K562 (cell line): ENCODE data around the gene KRTAP19-8. TPM values are rescaled to one million over a fixed set of nuclear protein-coding genes. Genes with fewer than 3 reads are reported as not detected.

Experiments
- ATAC-seq: fragments of 200-7000 bp; cut with Tn5 transposase; 3 replicates; pipeline ENCODE4 v1.9.1; 2020; ENCODE audit warnings: moderate library complexity
- BruUV-seq: library from RNA; stranded (reverse); fragments of 400-500 nt; replicated peaks from 2 replicates; lab custom pipeline; 2021; lab: Mats Ljungman, UMichigan
- CTCF ChIA-PET: fragments of 300-600 bp; formaldehyde crosslinking; extraction: SDS; loops from one replicate; lab custom pipeline; 2021; ENCODE audit warnings: low intra/inter-chr PET ratio; lab: Yijun Ruan, JAX
- POLR2A ChIA-PET: fragments of 300-600, 350-650 bp; sonication (Branson Sonifier 250); formaldehyde crosslinking; extraction: SDS; loops from one replicate; lab custom pipeline; 2021; ENCODE audit warnings: antibody characterized with exemption, inconsistent platforms; lab: Yijun Ruan, JAX
- DNase-seq, 4 experiments: peaks; one replicate each; pipeline versions ENCODE4 v3.0.0 to v3.0.0-alpha.2; 2011 to 2018; ENCODE audit warnings: low spot score in 3 of 4, mixed read lengths in 3 of 4; ENCODE audit errors: extremely low read depth in 1 of 4
- FAIRE-seq: peaks from 2 replicates; lab custom pipeline; 2011; peaks lifted over from hg19 to GRCh38; lab: Jason Lieb, UNC
- H2AFZ ChIP-seq: 2 replicates; pipeline ENCODE4 v1.6.0; 2011; ENCODE audit warnings: low read depth, low read length, control low read depth, inconsistent platforms
- H3K27ac ChIP-seq: fragments of 200-600 bp; 3 replicates; pipeline ENCODE4 v1.8.0; 2011; ENCODE audit warnings: low read depth, mild to moderate bottlenecking, control low read depth, inconsistent platforms, low read length, moderate library complexity, mixed read lengths; ENCODE audit errors: extremely low read depth
- H3K27me3 ChIP-seq, 2 experiments: fragments of 300-600 bp in 1 of 2; 2 replicates in 1 of 2; 3 replicates in 1 of 2; pipeline versions ENCODE4 v1.6.0 to v1.8.0; 2011; ENCODE audit warnings: inconsistent platforms in 2 of 2, low read length in 2 of 2, mild to moderate bottlenecking in 1 of 2, mixed read lengths in 1 of 2, moderate library complexity in 1 of 2; ENCODE audit not compliant: control insufficient read depth in 2 of 2, insufficient read depth in 2 of 2
- H3K36me3 ChIP-seq: fragments of 300-600 bp; 3 replicates; pipeline ENCODE4 v1.8.0; 2011; ENCODE audit warnings: mild to moderate bottlenecking, low read length, inconsistent platforms; ENCODE audit not compliant: control insufficient read depth, insufficient read depth
- H3K4me1 ChIP-seq, 2 experiments: fragments of 200-600 bp in 1 of 2; replicated peaks in 1 of 2; 2 replicates in 1 of 2; 3 replicates in 1 of 2; pipeline versions ENCODE4 v1.5.1 to v1.8.0; 2011; ENCODE audit warnings: inconsistent platforms in 2 of 2, low read length in 2 of 2, mild to moderate bottlenecking in 1 of 2, mixed read lengths in 1 of 2, moderate library complexity in 1 of 2; ENCODE audit not compliant: control insufficient read depth in 2 of 2, insufficient read depth in 2 of 2
- H3K4me2 ChIP-seq: 2 replicates; pipeline ENCODE4 v1.6.1; 2011; ENCODE audit warnings: low read length, control low read depth, inconsistent platforms, mixed read lengths; ENCODE audit not compliant: insufficient read depth
- H3K4me3 ChIP-seq: fragments of 200-600 bp; sonication (generic), shearing (Covaris generic); 2 replicates; pipeline ENCODE4 v1.5.1; 2016; ENCODE audit warnings: control low read depth, inconsistent platforms
- H3K79me2 ChIP-seq: fragments of 200-600 bp; 3 replicates; pipeline ENCODE4 v1.8.0; 2011; ENCODE audit warnings: low read length, inconsistent platforms; ENCODE audit not compliant: control insufficient read depth, insufficient read depth
- H3K9ac ChIP-seq, 2 experiments: 2 replicates each; pipeline versions ENCODE4 v1.6.0 to v1.6.1; 2011; ENCODE audit warnings: low read depth in 2 of 2, low read length in 2 of 2, control low read depth in 1 of 2, inconsistent platforms in 1 of 2, mild to moderate bottlenecking in 1 of 2, mixed read lengths in 1 of 2; ENCODE audit not compliant: insufficient read depth in 1 of 2
- H3K9me1 ChIP-seq: one replicate; pipeline ENCODE4 v1.6.0; 2011; ENCODE audit warnings: inconsistent platforms, mild to moderate bottlenecking, low read length, moderate library complexity; ENCODE audit not compliant: control insufficient read depth, insufficient read depth
- H3K9me3 ChIP-seq: replicated peaks from 2 replicates; pipeline ENCODE4 v1.5.1; 2011; ENCODE audit warnings: low read depth, low read length, inconsistent platforms; ENCODE audit not compliant: control insufficient read depth, insufficient read depth
- H4K20me1 ChIP-seq: replicated peaks from 2 replicates; pipeline ENCODE4 v1.6.1; 2011; ENCODE audit warnings: low read length, inconsistent platforms, mixed read lengths; ENCODE audit not compliant: control insufficient read depth, insufficient read depth
- ETV5 ChIP-seq: sonication (generic); formaldehyde crosslinking; IDR thresholded peaks from 2 replicates; pipeline ENCODE4 v1.4.0; 2020; ENCODE audit warnings: low read depth, mild to moderate bottlenecking, missing genetic modification reagents
- LARP7 ChIP-seq: fragments of 450-650 bp; IDR thresholded peaks from 2 replicates; pipeline ENCODE4 v1.6.1; 2016
- MCM5 ChIP-seq: fragments of 450-650 bp; IDR thresholded peaks from 2 replicates; pipeline ENCODE4 v1.6.1; 2016; ENCODE audit warnings: low read depth
- RNF219 ChIP-seq: fragments of 250-450 bp; sonication (Bioruptor Pico); IDR thresholded peaks from 2 replicates; pipeline ENCODE4 v1.5.0; 2022; ENCODE audit warnings: mild to moderate bottlenecking
- SAFB ChIP-seq: fragments of 200-400 bp; formaldehyde crosslinking; IDR thresholded peaks from 2 replicates; pipeline ENCODE4 v1.6.1; 2017; ENCODE audit warnings: low read depth, low read length, borderline replicate concordance
- TFE3 ChIP-seq: fragments of 450-650 bp; formaldehyde crosslinking; IDR thresholded peaks from 2 replicates; pipeline ENCODE4 v1.4.0; 2020; ENCODE audit warnings: mild to moderate bottlenecking, mixed read lengths
- THRA ChIP-seq: fragments of 450-650 bp; IDR thresholded peaks from 2 replicates; pipeline ENCODE4 v1.6.1; 2017; ENCODE audit warnings: mild to moderate bottlenecking, moderate library complexity
- ZKSCAN8 ChIP-seq: fragments of 200-800 bp; sonication (Bioruptor generic); IDR thresholded peaks from 2 replicates; pipeline ENCODE4 v1.6.1; 2016; ENCODE audit warnings: missing genetic modification characterization, missing compliant biosample characterization
- ZNF224 ChIP-seq: sonication (generic); formaldehyde crosslinking; IDR thresholded peaks from 2 replicates; pipeline ENCODE4 v1.8.0; 2022; ENCODE audit warnings: mild to moderate bottlenecking, missing genetic modification reagents
- WGBS: fragments of 100-300 bp; shearing (Covaris generic); methylation state at CpG from one replicate; pipeline ENCODE4 v1.1.6; 2016; ENCODE audit warnings: low coverage, mixed read lengths; ENCODE audit not compliant: insufficient coverage; ENCODE audit errors: missing lambda C conversion rate; 5-methylcytosine and 5-hydroxymethylcytosine counted together
- in situ Hi-C: fragments of 300-500 bp; cut with MboI; formaldehyde crosslinking; loops from 4 replicates; pipeline ENCODE4 v1.15.0; 2018; ENCODE audit warnings: inconsistent platforms, mixed read lengths
- intact Hi-C: fragments of 100-400 bp; cut with micrococcal nuclease; formaldehyde crosslinking; loops from 2 replicates; pipeline ENCODE4 v1.14.2; 2022
- polyA plus RNA-seq, 8 experiments: library from polyadenylated mRNA; depleted of rRNA in 4 of 8; stranded (reverse) in 5 of 8; unstranded in 3 of 8; fragments of >200 nt; fragmentation: Nextera tagmentation in 2 of 8; fragmentation: Illumina TruSeq in 1 of 8; extraction: Ambion mirVana in 2 of 8; extraction: Trizol in 1 of 8; gene quantifications; 2 replicates each; pipeline versions ENCODE4 v1.2.1 to v1.2.3, GENCODE V29; 2011 to 2014; ENCODE audit warnings: inconsistent platforms in 1 of 8, missing spikeins in 1 of 8
- total RNA-seq, 7 experiments: library from RNA; depleted of rRNA in 6 of 7; stranded (reverse); fragments of >200 nt in 6 of 7; fragmentation: Illumina TruSeq in 2 of 7; extraction: Trizol in 2 of 7; gene quantifications; 2 replicates each; pipeline versions ENCODE4 v1.2.1 to v1.2.3, GENCODE V29; 2011 to 2021; ENCODE audit warnings: low replicate concordance in 1 of 7

The KRTAP19-8 gene
- total and polyA plus RNA-seq, 9 of the 15 experiments (the other 6 are each of a cell fraction or from before 2014, with no cell fraction given): not detected

- H3K4me3 ChIP-seq: no peak overlapping the region
These were observed 14.3 kb upstream of the KRTAP19-8 start for GRCh38 chr21:31052489-31053142.

More at GRCh38 chr21:31052489-31053142, 14.3 kb upstream of the KRTAP19-8 start:
- H3K9me3 ChIP-seq: no peaks in the 10 kb centered on the region
- H3K36me3 ChIP-seq: no peaks in the 10 kb centered on the region
- intact Hi-C loops: no loop called here
- TF ChIP-seq RNF219 (no peak), THRA (no peak), SAFB (no peak), MCM5 (no peak), TFE3 (CRISPR knock-in tag) (no peak), LARP7 (no peak), ZKSCAN8 (CRISPR knock-in tag) (no peak), ZNF224 (CRISPR knock-in tag) (no peak), ETV5 (no peak)
- ATAC-seq: no peak
- no peak overlapping the region for H2AFZ ChIP-seq
- no peaks in the 10 kb centered on the region for H3K4me1 ChIP-seq
- 1% methylated on average over 5 of the region's 5 CpGs for WGBS
- no peaks in the 10 kb centered on the region for H3K27me3 ChIP-seq
- ChIA-PET POLR2A (no interaction called here), CTCF (no interaction called here)
- in situ Hi-C loops: no loop called here
- no TSS peak for BruUV-seq
- H3K4me2 ChIP-seq: no peak overlapping the region
- DNase-seq: no peak
- no peaks in the 10 kb centered on the region for H3K9me1 ChIP-seq
- no peaks in the 10 kb centered on the region for H3K79me2 ChIP-seq
- no peaks in the 10 kb centered on the region for H4K20me1 ChIP-seq
- H3K27ac ChIP-seq: no peak overlapping the region
- no peak overlapping the region for H3K9ac ChIP-seq
- FAIRE-seq: no peak
